ENCODE data around the gene PAM.

PAM gene

GRCh38 chr5:102737805-102738469 is 17.2 kb upstream of the PAM start:
- DNase-seq (ENCODE audit: extremely low read depth, low read depth): no peak
- TF ChIP-seq CTCF (IDR thresholded peaks at IDR 0.05; ENCODE audit: low read depth, low read length, missing control alignments): no peak
- H3K4me3 ChIP-seq (replicated peaks; ENCODE audit: low read depth, low read length): no peak overlapping the region

- TF ChIP-seq CTCF (IDR thresholded peaks at IDR 0.05; ENCODE audit: low read depth, low read length, missing control alignments): no peak
- no peak overlapping the region for H3K4me3 ChIP-seq (replicated peaks; ENCODE audit: low read depth, low read length)
- no peak for DNase-seq (ENCODE audit: extremely low read depth, low read depth)
Observed at GRCh38 chr5:102740515-102740914, 14.6 kb upstream of the PAM start.

- no peak for DNase-seq (ENCODE audit: extremely low read depth, low read depth)
- no peak for TF ChIP-seq CTCF (IDR thresholded peaks at IDR 0.05; ENCODE audit: low read depth, low read length, missing control alignments)
Observed at GRCh38 chr5:102742215-102742614, 12.9 kb upstream of the PAM start.

GRCh38 chr5:102743900-102744299 is 11.2 kb upstream of the PAM start:
- no peak overlapping the region for H3K4me3 ChIP-seq (replicated peaks; ENCODE audit: low read depth, low read length)
- DNase-seq (ENCODE audit: extremely low read depth, low read depth): no peak
- no peak for TF ChIP-seq CTCF (IDR thresholded peaks at IDR 0.05; ENCODE audit: low read depth, low read length, missing control alignments)

More at GRCh38 chr5:102742215-102742614, 12.9 kb upstream of the PAM start:
- H3K4me3 ChIP-seq (replicated peaks; ENCODE audit: low read depth, low read length): no peak overlapping the region

GRCh38 chr5:102747386-102748166 is 7.5 kb upstream of the PAM start:
- DNase-seq (ENCODE audit: extremely low read depth, low read depth): no peak

GRCh38 chr5:102749416-102750030 is 5.6 kb upstream of the PAM start:
- no peak overlapping the region for H3K4me3 ChIP-seq (replicated peaks; ENCODE audit: low read depth, low read length)
- no peak for DNase-seq (ENCODE audit: extremely low read depth, low read depth)
- no peak for TF ChIP-seq CTCF (IDR thresholded peaks at IDR 0.05; ENCODE audit: low read depth, low read length, missing control alignments)

More at GRCh38 chr5:102747386-102748166, 7.5 kb upstream of the PAM start:
- H3K4me3 ChIP-seq (replicated peaks; ENCODE audit: low read depth, low read length): no peak overlapping the region
- TF ChIP-seq CTCF (IDR thresholded peaks at IDR 0.05; ENCODE audit: low read depth, low read length, missing control alignments): no peak
